Prostate gland (tissue), 2 donors: ENCODE results near the gene BDNF. TPM values are rescaled to one million over a fixed set of nuclear protein-coding genes. Genes with fewer than 3 reads are reported as not detected.

Experiments used
- DNase-seq: peaks from one replicate; pipeline ENCODE4 v3.0.0-alpha.2; 2019; ENCODE audit warnings: low spot score
- H3K27ac ChIP-seq, 2 donors: fragments of 200-600 bp; sonication (generic); 2 replicates each; pipeline ENCODE4 v1.5.1; 2017 to 2019
- H3K27me3 ChIP-seq: fragments of 200-600 bp; sonication (generic); replicated peaks from 2 replicates; pipeline ENCODE4 v1.5.1; 2019; ENCODE audit not compliant: insufficient read depth
- H3K36me3 ChIP-seq, 2 donors: fragments of 200-600 bp; sonication (generic); 1 replicate in 1 of 2; 2 replicates in 1 of 2; pipeline versions ENCODE4 v1.5.1 to v1.8.1; 2017 to 2019
- H3K4me1 ChIP-seq: fragments of 200-600 bp; sonication (generic); replicated peaks from 2 replicates; pipeline ENCODE4 v1.5.1; 2019
- H3K4me3 ChIP-seq, 2 donors: fragments of 200-600 bp; sonication (generic); 2 replicates each; pipeline ENCODE4 v1.5.1; 2017 to 2019
- H3K9me3 ChIP-seq: fragments of 200-600 bp; sonication (generic); 2 replicates; pipeline ENCODE4 v1.5.1; 2017
- CTCF ChIP-seq, 4 experiments: fragments of 200-600 bp in 2 of 4; fragments of 450-650 bp in 2 of 4; sonication (generic) in 2 of 4; IDR thresholded peaks; 1 replicate in 3 of 4; 2 replicates in 1 of 4; pipeline ENCODE4 v1.5.1; 2016 to 2019; ENCODE audit warnings: antibody characterized with exemption in 4 of 4, mild to moderate bottlenecking in 2 of 4, moderate library complexity in 2 of 4
- POLR2A ChIP-seq: fragments of 450-650 bp; IDR thresholded peaks from one replicate; pipeline ENCODE4 v1.6.1; 2016; ENCODE audit warnings: antibody characterized with exemption, mild to moderate bottlenecking
- POLR2AphosphoS5 ChIP-seq: sonication (generic); formaldehyde crosslinking; IDR thresholded peaks from one replicate; pipeline ENCODE4 v1.6.1; 2017; ENCODE audit warnings: antibody characterized with exemption
- WGBS: methylation state at CpG from one replicate; pipeline ENCODE4 v1.1.5; 2018; 5-methylcytosine and 5-hydroxymethylcytosine counted together
- intact Hi-C: fragments of 100-400 bp; cut with DNase I; formaldehyde crosslinking; loops from one replicate; pipeline ENCODE4 v1.14.2; 2022
- total RNA-seq, 2 donors: library from RNA; depleted of rRNA; stranded (reverse); fragments of >200 nt; gene quantifications; one replicate each; pipeline ENCODE4 v1.1.0, GENCODE V29; 2016

BDNF gene
- total RNA-seq, 2 donors from 2014 or later: 0.87 to 2.5 TPM

- no peaks in the 10 kb centered on the region for H3K36me3 ChIP-seq
- no peaks in the 10 kb centered on the region for H3K9me3 ChIP-seq
- 37% methylated on average over 8 of the region's 8 CpGs for WGBS
- TF ChIP-seq CTCF (IDR thresholded peaks at IDR 0.05) (no peak), POLR2AphosphoS5 (no peak), POLR2A (no peak)
- intact Hi-C loops: no loop called here
- no peak overlapping the region for H3K27ac ChIP-seq
- DNase-seq: no peak
- H3K4me3 ChIP-seq: no peak overlapping the region
- no peaks in the 10 kb centered on the region for H3K4me1 ChIP-seq
- H3K27me3 ChIP-seq: no peaks in the 10 kb centered on the region
These were observed 46.1 kb downstream of the BDNF start for GRCh38 chr11:27653990-27654758.

GRCh38 chr11:27651711-27652110, 48.5 kb downstream of the BDNF start:
- no peak overlapping the region for H3K27ac ChIP-seq
- H3K4me3 ChIP-seq: no peak overlapping the region
- no peaks in the 10 kb centered on the region for H3K27me3 ChIP-seq
- intact Hi-C loops: no loop called here
- H3K4me1 ChIP-seq: no peaks in the 10 kb centered on the region
- no peak for DNase-seq
- H3K36me3 ChIP-seq: no peaks in the 10 kb centered on the region
- no peaks in the 10 kb centered on the region for H3K9me3 ChIP-seq
- TF ChIP-seq CTCF (IDR thresholded peaks at IDR 0.05): no peak
- no peak for TF ChIP-seq POLR2A
- no peak for TF ChIP-seq POLR2AphosphoS5

DNA sequence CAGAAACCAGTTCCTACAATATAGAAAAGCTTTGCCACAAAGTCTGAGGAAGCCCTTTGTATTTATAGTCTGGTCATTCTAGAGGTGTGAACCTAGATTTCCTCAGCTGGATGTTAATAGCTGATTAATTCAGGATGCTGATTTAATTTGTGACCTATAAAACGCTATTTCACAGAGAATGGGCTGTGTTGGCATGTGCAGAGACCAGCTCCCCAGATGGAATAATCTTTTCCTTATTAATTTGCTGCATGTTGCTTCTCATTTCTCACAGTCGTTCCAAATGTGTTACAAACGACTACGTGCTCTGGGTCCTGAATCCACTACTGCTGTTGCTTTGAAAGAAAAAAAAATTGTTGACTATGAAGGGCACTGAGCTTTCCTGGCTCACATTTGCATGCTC, 49.3 kb downstream of the BDNF start:
- TF ChIP-seq CTCF (IDR thresholded peaks at IDR 0.05): no peak
- TF ChIP-seq POLR2AphosphoS5: no peak
- no peak for TF ChIP-seq POLR2A
- no peaks in the 10 kb centered on the region for H3K27me3 ChIP-seq
- no peak overlapping the region for H3K4me3 ChIP-seq
- H3K9me3 ChIP-seq: no peaks in the 10 kb centered on the region
- no peaks in the 10 kb centered on the region for H3K36me3 ChIP-seq
- no peaks in the 10 kb centered on the region for H3K4me1 ChIP-seq
- 64% methylated on average over 4 of the region's 4 CpGs for WGBS
- intact Hi-C loops: no loop called here
- H3K27ac ChIP-seq: no peak overlapping the region
- no peak for DNase-seq

DNA sequence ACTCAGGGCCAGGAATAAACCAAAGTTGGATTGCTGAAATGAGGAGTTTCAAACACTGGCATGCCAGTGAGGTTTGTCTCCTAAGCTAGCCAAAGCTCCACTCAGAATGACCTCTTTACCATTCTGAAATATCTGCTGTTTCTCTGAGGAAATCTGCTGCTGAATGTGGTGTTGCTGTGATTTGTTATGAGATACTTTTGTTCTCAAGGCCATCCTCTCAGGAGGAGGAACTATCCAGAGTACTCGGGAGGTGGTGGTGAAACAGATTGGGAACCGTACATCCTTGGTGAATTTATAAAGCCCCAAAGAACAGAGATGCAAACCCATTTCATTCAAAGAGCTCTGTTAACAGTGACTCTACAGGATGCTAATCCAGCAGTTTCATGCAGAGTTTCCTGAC, 50.5 kb downstream of the BDNF start:
- WGBS: 56% methylated on average over 2 of the region's 2 CpGs
- H3K27ac ChIP-seq: no peak overlapping the region
- no peaks in the 10 kb centered on the region for H3K9me3 ChIP-seq
- H3K4me3 ChIP-seq: no peak overlapping the region
- H3K4me1 ChIP-seq: no peaks in the 10 kb centered on the region
- TF ChIP-seq POLR2AphosphoS5: no peak
- TF ChIP-seq POLR2A: no peak
- TF ChIP-seq CTCF (IDR thresholded peaks at IDR 0.05): no peak
- H3K27me3 ChIP-seq: no peaks in the 10 kb centered on the region
- no peak for DNase-seq
- H3K36me3 ChIP-seq: no peaks in the 10 kb centered on the region
- intact Hi-C loops: no loop called here

DNA sequence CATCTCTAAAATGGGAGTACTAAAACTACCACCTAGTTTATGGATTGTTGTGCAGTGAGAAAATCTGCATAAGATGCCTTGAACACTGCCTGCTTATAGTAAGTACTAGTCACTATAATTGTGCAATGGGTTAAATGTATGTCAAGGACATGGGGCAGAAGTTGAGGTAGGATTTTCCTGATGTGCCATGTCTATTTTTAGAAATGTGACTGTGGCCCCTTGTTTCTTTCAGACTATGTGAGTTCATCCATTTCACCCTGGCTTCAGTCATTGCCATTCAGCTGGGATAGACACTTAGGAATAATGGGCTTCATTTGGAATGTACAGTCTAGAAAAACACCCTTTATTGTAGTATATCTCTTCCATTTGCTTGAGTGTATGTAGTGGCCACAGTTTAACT, 51.4 kb downstream of the BDNF start:
- H3K27me3 ChIP-seq: no peaks in the 10 kb centered on the region
- H3K9me3 ChIP-seq: no peaks in the 10 kb centered on the region
- no peaks in the 10 kb centered on the region for H3K36me3 ChIP-seq
- H3K4me1 ChIP-seq: no peaks in the 10 kb centered on the region
- intact Hi-C loops: no loop called here
- TF ChIP-seq POLR2A (no peak), CTCF (IDR thresholded peaks at IDR 0.05) (no peak), POLR2AphosphoS5 (no peak)
- no peak overlapping the region for H3K4me3 ChIP-seq
- DNase-seq: no peak
- H3K27ac ChIP-seq: no peak overlapping the region
